AG08396 (cell line): ENCODE measurements around the gene ARHGAP22.

Experiments used
- DNase-seq: peaks from one replicate; pipeline ENCODE4 v3.0.0; 2012; ENCODE audit warnings: low spot score, mixed read lengths

The ARHGAP22 gene

DNA sequence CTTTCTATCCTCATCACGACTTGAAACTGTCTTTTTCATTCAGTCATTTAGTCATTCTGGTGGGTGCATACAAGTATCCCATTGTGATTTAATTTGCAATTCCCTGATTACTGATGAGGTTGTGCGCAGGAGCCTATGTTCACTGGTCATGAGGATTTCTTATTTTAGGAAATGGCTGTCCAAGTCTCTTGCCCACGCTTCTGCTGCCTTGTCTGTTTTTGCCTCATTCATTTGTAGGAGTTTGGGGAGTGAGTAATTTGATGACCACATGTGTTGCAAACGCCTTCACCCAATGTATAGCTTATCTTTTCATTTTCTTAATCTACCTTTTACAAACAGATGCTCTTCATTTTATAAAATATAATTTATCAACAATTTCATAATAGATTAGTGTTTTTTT lies 127.3 kb downstream of the ARHGAP22 start:
- no peak for DNase-seq

- DNase-seq = no peak
These were observed 127.7 kb downstream of the ARHGAP22 start for GRCh38 chr10:48477141-48477540.

- no peak for DNase-seq
These were observed 128.4 kb downstream of the ARHGAP22 start for GRCh38 chr10:48476279-48476982.

GRCh38 chr10:48475943-48476278 lies 129.0 kb downstream of the ARHGAP22 start:
- DNase-seq = no peak

DNA sequence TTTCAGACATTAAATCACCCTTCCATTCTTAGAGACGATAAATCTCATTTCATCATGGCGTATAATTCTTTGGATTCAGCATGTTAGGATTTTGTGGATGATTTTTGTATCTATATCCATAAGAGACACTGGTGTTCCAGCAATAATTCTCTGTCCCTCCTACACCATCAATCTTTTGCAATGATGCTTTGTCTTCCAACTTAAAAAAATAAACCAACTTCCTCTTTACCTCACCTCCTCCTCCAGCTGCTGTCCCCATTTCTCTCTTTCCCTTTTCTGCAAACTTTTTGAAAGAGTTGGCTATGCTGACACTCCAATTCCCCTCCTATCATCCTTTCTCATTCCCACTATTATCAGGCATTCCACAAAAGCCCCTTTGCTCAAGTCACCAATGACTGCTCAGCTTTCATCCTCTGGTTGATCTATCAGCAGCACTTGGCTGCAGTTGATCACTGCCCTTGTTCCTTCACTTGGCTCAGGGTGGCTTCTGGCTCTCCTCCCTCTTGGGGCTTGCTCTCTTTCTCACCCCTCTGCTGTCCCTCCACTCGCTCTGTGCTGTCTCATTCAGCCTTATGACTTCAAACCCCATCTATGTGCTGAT lies 130.0 kb downstream of the ARHGAP22 start:
- DNase-seq = no peak

- no peak for DNase-seq
These were observed 131.2 kb downstream of the ARHGAP22 start for GRCh38 chr10:48473704-48474103.

DNA sequence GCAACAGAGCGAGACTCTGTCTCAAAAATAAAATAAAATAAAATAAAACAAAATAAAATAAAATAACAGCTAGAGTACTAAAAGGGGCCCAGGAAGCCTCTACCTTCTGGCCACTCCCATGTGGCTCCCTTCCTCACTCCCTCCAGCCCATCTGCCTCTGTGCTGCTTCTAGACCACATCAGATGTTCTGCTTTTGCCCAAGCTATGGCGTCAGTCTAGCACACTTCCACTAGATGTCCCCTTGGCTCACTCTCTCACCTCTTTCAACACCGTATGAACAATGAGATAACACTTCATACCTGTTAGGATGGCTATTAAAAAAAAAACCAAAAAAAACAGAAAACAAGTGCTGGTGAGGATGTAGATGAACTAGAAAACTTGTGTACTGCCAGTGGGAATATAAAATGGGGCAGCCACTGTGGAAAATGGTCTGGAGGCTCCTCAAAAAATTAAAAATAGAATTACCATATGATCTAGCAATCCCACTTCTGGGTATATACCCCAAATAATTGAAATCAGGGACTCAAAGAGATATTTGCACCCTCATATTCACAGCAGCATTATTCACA lies 132.3 kb downstream of the ARHGAP22 start:
- no peak for DNase-seq

- DNase-seq = peak; percentile 69
These were observed 133.7 kb downstream of the ARHGAP22 start for GRCh38 chr10:48470893-48471805.

GRCh38 chr10:48470115-48470892 lies 134.6 kb downstream of the ARHGAP22 start:
- no peak for DNase-seq

GRCh38 chr10:48469516-48470020 lies 135.3 kb downstream of the ARHGAP22 start:
- DNase-seq = no peak

DNA sequence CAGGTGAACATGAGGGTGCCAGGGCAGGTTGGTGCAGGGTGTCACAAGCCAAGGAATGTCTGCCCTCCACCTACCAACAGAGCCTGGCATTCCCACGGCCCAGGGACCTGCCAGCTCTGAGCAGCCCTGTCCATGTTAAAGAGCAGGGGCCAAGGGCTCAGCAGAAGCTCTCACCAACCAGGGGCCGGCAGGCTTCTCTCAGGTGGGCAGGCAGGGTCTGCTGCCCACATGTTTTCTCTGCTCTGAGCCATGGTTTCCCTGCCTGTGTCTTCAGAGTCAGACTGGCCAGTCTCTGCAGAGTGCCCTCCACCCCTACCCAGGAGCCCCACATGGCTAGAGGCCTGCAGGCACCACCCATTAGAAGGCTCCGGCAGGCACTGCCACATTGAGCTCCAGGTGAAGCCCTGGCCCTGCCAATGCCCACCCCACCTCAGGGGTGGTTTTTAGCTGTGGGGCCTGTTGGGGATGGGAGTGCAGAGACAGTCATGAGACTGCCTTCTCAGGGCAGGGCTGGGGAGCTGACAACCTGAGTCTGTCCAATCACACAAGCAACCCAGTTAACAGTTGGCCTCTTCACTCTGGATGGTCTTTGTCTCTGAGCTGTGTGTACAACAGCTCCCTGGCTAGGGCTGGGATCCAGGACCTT lies 135.9 kb downstream of the ARHGAP22 start:
- no peak for DNase-seq

GRCh38 chr10:48468130-48468790 lies 136.6 kb downstream of the ARHGAP22 start:
- DNase-seq = no peak

- DNase-seq = no peak
These were observed 137.2 kb downstream of the ARHGAP22 start for GRCh38 chr10:48467669-48468068.

GRCh38 chr10:48466611-48467240 lies 138.1 kb downstream of the ARHGAP22 start:
- DNase-seq = no peak

GRCh38 chr10:48465860-48466521 lies 138.9 kb downstream of the ARHGAP22 start:
- no peak for DNase-seq

GRCh38 chr10:48464871-48465736 lies 139.8 kb downstream of the ARHGAP22 start:
- DNase-seq = no peak

DNA sequence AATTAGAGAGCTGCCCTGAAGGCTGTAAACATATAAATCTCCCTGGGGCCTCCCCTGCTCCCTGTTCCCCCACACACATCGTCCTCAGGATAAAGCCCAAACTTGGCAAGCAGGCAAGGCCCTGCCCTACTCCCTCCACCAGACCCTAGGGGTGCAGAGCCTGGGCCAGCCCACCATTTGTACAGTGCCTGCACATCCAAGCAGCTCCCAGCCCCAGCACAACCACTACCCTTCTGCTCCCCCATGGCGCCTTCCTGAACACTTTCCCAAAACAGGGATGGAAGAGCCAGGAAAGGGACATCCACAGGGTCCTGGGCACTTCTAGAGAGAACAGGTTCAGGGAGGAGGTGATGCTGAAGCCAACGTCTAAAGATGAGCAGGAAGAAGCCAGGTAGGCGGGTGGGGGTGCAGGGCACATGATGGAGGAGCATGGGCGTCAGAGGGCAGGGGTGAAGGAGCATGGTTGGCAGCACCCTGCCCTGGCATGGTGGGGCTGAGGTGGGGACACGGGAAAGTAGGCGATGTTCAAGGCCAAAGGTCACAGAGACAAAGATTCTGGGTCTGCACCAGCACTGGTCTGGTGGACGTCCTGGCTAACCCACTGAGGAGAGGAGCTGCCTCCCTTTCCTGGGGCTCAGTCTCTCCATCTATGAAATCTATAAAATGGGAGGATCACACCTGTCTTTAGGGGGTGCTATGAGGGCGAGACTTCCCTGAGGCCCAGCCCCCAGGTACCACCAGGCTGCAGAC lies 140.6 kb downstream of the ARHGAP22 start:
- DNase-seq = no peak
